Measurements from ENCODE around the gene GPR35.

DNA sequence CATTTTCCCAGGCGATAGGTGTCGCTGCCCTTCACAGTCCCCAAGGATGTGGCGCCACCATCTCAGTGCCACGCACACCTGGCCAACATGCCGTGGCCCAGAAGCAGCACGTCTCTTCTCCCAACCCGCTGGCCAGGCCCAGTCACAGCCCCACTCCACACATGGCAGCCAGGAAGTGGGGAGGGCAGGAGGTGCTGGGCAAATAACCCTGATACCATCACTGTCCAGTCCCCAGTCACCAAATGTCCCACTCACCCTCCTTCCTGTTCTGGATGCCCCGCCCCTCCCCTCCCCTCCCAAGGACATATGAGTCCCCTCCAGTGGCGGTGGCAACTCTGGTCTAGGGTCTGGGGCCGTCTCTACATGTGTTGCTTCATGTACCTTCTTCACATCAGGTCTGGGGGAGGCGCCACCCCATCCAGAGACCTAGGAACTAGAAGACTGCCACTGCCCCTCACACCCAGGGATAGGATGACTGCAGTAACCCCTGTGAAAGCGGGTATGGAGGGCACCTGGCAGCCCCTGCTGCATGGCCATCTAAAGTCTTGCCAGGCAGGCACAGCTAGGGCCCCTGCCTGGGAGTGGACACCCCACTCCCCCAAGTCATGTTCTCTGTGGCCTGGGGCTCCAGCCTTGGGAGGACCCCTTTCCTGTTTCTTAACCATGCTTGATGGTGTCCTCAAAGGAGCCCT is 46.1 kb upstream of the GPR35 start:
- TF ChIP-seq, protein P1, sequence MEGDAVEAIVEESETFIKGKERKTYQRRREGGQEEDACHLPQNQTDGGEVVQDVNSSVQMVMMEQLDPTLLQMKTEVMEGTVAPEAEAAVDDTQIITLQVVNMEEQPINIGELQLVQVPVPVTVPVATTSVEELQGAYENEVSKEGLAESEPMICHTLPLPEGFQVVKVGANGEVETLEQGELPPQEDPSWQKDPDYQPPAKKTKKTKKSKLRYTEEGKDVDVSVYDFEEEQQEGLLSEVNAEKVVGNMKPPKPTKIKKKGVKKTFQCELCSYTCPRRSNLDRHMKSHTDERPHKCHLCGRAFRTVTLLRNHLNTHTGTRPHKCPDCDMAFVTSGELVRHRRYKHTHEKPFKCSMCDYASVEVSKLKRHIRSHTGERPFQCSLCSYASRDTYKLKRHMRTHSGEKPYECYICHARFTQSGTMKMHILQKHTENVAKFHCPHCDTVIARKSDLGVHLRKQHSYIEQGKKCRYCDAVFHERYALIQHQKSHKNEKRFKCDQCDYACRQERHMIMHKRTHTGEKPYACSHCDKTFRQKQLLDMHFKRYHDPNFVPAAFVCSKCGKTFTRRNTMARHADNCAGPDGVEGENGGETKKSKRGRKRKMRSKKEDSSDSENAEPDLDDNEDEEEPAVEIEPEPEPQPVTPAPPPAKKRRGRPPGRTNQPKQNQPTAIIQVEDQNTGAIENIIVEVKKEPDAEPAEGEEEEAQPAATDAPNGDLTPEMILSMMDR (IDR thresholded peaks at IDR 0.05) = no peak
- TF ChIP-seq POLR2A (IDR thresholded peaks at IDR 0.05) = no peak

All from heart left ventricle (tissue), 13 donors.